Epithelial cell of prostate (primary cell): ENCODE measurements around the gene ADCY4.
A peak's percentile ranks its signal among the peaks of the same experiment; 100 is the strongest.
"Not testable (repeated sequence)": the region's sequence is repeated elsewhere in the genome, so short reads cannot be mapped to it uniquely, and the experiment has no call there.

ENCODE experiments used
- DNase-seq: peaks from one replicate; pipeline ENCODE4 v3.0.0-alpha.2; 2011; ENCODE audit warnings: low read depth, low spot score
- H3K27ac ChIP-seq: fragments of 450-650 bp; 2 replicates; pipeline ENCODE4 v1.5.1; 2017; ENCODE audit warnings: mild to moderate bottlenecking

The ADCY4 gene

GRCh38 chr14:24334431-24335291, at the start of gene ADCY4:
Gene ADCY4 (minus strand): TSS chr14:24335071. CDS start chr14:24334652, 419 bp downstream.
- H3K27ac ChIP-seq: peak within 1 kb of the TSS; percentile 25
- DNase-seq: no peak

- DNase-seq: no peak
- H3K27ac ChIP-seq: no peak overlapping the region
These were observed 49.3 kb upstream of the ADCY4 start for GRCh38 chr14:24384169-24384568.

- no peak for DNase-seq
- no peak overlapping the region for H3K27ac ChIP-seq
These were observed 47.1 kb upstream of the ADCY4 start for GRCh38 chr14:24382064-24382371.

GRCh38 chr14:24381363-24382063, 46.6 kb upstream of the ADCY4 start:
- no peak overlapping the region for H3K27ac ChIP-seq
- no peak for DNase-seq

GRCh38 chr14:24379907-24380730, 45.2 kb upstream of the ADCY4 start:
- DNase-seq: no peak
- no peak overlapping the region for H3K27ac ChIP-seq

GRCh38 chr14:24378981-24379906, 44.4 kb upstream of the ADCY4 start:
- no peak for DNase-seq
- no peak overlapping the region for H3K27ac ChIP-seq

GRCh38 chr14:24378327-24378726, 43.5 kb upstream of the ADCY4 start:
- no peak overlapping the region for H3K27ac ChIP-seq

GRCh38 chr14:24377657-24378056, 42.8 kb upstream of the ADCY4 start:
- no peak overlapping the region for H3K27ac ChIP-seq
- no peak for DNase-seq

More at GRCh38 chr14:24378327-24378726, 43.5 kb upstream of the ADCY4 start:
- DNase-seq: no peak

- no peak overlapping the region for H3K27ac ChIP-seq
- DNase-seq: no peak
These were observed 42.3 kb upstream of the ADCY4 start for GRCh38 chr14:24377126-24377525.

- H3K27ac ChIP-seq: no peak overlapping the region
- DNase-seq: no peak
These were observed 41.7 kb upstream of the ADCY4 start for GRCh38 chr14:24376448-24377070.

- DNase-seq: no peak
- H3K27ac ChIP-seq: no peak overlapping the region
These were observed 38.0 kb upstream of the ADCY4 start for GRCh38 chr14:24372701-24373416.

GRCh38 chr14:24371605-24372004, 36.7 kb upstream of the ADCY4 start:
- H3K27ac ChIP-seq, DNase-seq: not testable (repeated sequence)

GRCh38 chr14:24370748-24371147, 35.9 kb upstream of the ADCY4 start:
- DNase-seq: no peak
- no peak overlapping the region for H3K27ac ChIP-seq

- no peak for DNase-seq
- H3K27ac ChIP-seq: no peak overlapping the region
These were observed 35.2 kb upstream of the ADCY4 start for GRCh38 chr14:24369907-24370687.

GRCh38 chr14:24369463-24369862, 34.6 kb upstream of the ADCY4 start:
- no peak overlapping the region for H3K27ac ChIP-seq
- DNase-seq: no peak

- no peak for DNase-seq
- no peak overlapping the region for H3K27ac ChIP-seq
These were observed 33.8 kb upstream of the ADCY4 start for GRCh38 chr14:24368562-24369252.

GRCh38 chr14:24368212-24368561, 33.3 kb upstream of the ADCY4 start:
- peak overlapping the region; percentile 96 for H3K27ac ChIP-seq
- no peak for DNase-seq
